Erythroblast (primary cell): ENCODE results near the gene PXN.
"Not testable (repeated sequence)": the region's sequence is repeated elsewhere in the genome, so short reads cannot be mapped to it uniquely, and the experiment has no call there.

ENCODE experiments used
- DNase-seq, 2 experiments: peaks; one replicate each; lab custom pipeline; 2025; lab: John Stamatoyannopoulos, UW
- GATA1 ChIP-seq: IDR thresholded peaks from 2 replicates; pipeline ENCODE4 v1.6.1; 2011; ENCODE audit warnings: low read depth, mild to moderate bottlenecking, control low read depth, low read length, moderate library complexity
- POLR2A ChIP-seq: IDR thresholded peaks from 2 replicates; pipeline ENCODE4 v1.6.1; 2011; ENCODE audit warnings: mild to moderate bottlenecking, low read length

PXN gene

GRCh38 chr12:120239776-120240494 is 25.6 kb downstream of the PXN start:
- no peak for DNase-seq
- no peak for TF ChIP-seq GATA1
- no peak for TF ChIP-seq POLR2A

GRCh38 chr12:120238839-120239445 is 26.6 kb downstream of the PXN start:
- DNase-seq = no peak
- no peak for TF ChIP-seq GATA1
- TF ChIP-seq POLR2A = no peak

- TF ChIP-seq POLR2A (no peak), GATA1 (no peak)
- no peak for DNase-seq
These were observed 27.3 kb downstream of the PXN start for GRCh38 chr12:120238217-120238616.

GRCh38 chr12:120237360-120238171 is 28.0 kb downstream of the PXN start:
- no peak for TF ChIP-seq POLR2A
- TF ChIP-seq GATA1 = no peak
- no peak for DNase-seq

GRCh38 chr12:120236809-120237208 is 28.7 kb downstream of the PXN start:
- not testable (repeated sequence) for DNase-seq

- TF ChIP-seq GATA1 (no peak), POLR2A (no peak)
- no peak for DNase-seq
These were observed 29.9 kb downstream of the PXN start for GRCh38 chr12:120235369-120236323.

- DNase-seq = peak; percentile 25 to 31
- no peak for TF ChIP-seq GATA1
- no peak for TF ChIP-seq POLR2A
These were observed 30.7 kb downstream of the PXN start for GRCh38 chr12:120234643-120235368.

- no peak for TF ChIP-seq GATA1
- TF ChIP-seq POLR2A = no peak
- peak in 1 of 2 experiments; percentile 45 for DNase-seq
These were observed 34.1 kb downstream of the PXN start for GRCh38 chr12:120231316-120232011.

- TF ChIP-seq POLR2A = no peak
- no peak for TF ChIP-seq GATA1
- no peak for DNase-seq
These were observed 34.6 kb downstream of the PXN start for GRCh38 chr12:120230974-120231315.

- peak; percentile 56 to 67 for DNase-seq
- TF ChIP-seq GATA1 = no peak
- TF ChIP-seq POLR2A = no peak
These were observed 35.1 kb downstream of the PXN start for GRCh38 chr12:120230326-120230973.

- no peak for TF ChIP-seq GATA1
- TF ChIP-seq POLR2A = no peak
- peak in 1 of 2 experiments; percentile 30 for DNase-seq
These were observed 35.8 kb downstream of the PXN start for GRCh38 chr12:120229487-120230325.
